Activated CD8-positive, alpha-beta memory T cell treated with anti-CD3 and anti-CD28 coated beads, Interleukin-2, amount 50 U/mL, for 1 hour (primary cell): ENCODE results near the gene SYT5.

Experiments
- DNase-seq: peaks from one replicate; pipeline ENCODE4 v3.0.0-alpha.2; 2020; ENCODE audit errors: extremely low read depth

The SYT5 gene

GRCh38 chr19:55146705-55147273, 33.3 kb downstream of the SYT5 start:
- no peak for DNase-seq

DNA sequence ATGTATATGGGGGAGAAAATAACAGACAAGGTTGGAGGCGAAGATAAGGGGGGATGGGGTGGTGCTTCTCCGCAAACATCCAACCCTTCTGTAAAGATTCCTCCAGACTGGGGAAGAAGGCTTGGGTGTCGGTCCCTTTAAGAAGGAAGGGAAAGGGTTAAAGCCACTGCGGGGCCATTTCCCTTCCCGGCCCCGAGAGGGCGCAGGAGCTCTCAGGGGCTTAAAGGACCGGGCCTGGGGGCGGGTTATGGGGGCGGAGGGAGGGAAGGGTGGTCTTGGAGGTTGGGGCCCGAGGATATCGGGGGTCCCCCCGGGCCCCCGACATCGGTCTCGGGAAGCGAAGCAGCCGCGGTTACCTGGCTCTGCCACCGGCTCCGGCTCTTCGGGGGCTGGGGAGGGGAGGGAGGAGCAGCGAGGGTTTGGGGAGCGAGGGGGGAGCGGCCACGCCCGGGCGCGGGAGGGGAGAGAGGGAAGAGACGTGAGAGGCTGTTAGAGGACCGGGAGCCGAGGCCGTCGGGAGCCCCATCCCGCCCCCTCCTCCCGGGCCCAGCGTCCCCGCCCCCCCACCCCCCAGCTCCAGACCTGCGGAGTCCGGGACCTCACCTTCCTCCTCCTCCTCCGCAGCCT, 33.9 kb downstream of the SYT5 start:
- no peak for DNase-seq

GRCh38 chr19:55145232-55145631, 34.9 kb downstream of the SYT5 start:
- DNase-seq: no peak

DNA sequence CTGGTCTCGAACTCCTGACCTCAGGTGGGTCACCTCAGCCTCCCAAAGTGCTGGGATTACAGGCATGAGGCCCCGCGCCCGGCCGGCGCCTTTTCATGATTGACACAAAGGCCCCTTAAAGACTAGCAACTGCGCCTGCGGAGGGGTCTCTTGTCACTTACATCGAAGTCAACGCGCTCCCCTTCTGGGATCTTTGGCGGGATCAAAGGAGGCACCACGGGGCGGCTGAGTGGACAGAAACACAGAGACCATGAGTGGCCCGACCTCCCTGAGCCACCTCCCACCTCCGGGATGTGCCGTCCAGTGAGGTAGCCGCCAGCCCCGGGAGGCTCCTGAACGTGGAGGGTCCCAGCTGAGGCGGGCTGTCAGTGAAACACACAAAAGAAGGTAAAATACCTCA, 38.4 kb downstream of the SYT5 start:
- DNase-seq: no peak

DNA sequence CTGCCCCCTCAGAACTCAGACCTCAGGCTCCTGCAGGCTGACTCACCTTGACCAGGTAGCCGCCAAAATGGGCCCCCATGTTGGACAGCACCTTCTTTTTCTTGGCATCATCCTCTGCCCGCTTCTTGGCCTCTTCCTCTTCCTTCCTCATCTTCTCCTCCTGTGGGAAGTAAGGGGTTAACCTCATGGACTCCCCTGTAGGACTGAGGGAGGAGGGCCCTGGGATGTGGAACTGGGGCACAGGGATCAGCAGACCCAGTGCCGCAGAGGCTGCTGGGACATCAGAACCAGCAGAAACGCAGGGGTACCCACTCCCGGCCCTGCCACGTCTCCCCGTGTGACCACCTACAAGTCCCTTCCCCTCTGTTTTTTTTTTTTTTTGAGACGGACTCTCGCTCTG, 42.2 kb downstream of the SYT5 start:
- DNase-seq: no peak

DNA sequence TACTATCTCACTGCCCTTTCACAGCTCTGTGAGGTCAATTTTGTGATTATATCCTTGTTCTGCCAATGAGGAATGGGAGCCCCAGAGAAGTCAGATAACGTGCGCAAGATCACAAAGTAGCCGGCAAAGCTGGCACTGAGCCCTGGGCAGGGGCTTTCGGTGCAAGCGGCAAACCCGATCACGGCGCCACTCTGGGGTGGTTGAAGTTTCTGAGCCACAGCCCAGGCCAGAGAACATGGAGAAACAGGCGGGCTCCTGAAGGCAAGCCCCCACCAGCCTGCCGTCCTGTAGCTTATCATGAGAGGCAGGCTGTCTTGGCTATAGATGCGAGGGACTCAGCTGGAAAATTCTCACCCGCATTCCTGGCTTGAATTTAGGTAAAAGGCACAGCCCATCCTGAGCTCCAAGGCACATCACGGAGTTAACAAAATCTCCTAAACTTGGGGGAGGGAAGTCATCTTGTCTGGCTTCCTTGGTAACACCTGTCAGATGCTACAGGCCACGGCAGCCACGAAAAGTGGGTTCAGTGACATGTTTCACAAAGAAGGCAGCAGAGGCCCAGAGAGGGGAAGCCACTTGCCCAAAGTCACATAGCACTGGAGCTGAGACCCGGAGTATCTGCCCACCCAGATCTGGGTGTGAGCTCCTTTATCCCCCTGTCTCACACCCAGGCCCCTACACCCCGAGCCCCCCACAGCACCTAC, 43.5 kb downstream of the SYT5 start:
- no peak for DNase-seq

DNA sequence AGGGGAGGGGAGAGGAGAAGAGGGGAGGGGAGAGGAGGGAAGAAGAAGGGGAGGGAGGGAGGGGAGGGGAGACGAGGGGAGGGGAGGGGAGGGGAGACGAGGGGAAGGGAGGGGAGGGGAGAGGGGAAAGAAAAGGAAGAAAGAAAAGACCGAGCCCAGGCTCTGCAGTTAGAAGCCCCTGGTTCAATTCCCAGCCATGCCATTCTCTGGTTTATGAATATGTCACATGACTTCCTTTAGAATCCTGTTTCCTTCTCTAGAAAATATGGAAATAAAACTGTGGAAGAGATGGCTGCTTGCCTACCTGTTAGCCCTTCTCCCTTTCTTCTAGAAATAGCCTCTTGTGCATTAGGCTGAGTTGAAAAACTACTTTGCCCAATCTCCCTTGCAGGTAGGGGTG, 45.4 kb downstream of the SYT5 start:
- DNase-seq: no peak

DNA sequence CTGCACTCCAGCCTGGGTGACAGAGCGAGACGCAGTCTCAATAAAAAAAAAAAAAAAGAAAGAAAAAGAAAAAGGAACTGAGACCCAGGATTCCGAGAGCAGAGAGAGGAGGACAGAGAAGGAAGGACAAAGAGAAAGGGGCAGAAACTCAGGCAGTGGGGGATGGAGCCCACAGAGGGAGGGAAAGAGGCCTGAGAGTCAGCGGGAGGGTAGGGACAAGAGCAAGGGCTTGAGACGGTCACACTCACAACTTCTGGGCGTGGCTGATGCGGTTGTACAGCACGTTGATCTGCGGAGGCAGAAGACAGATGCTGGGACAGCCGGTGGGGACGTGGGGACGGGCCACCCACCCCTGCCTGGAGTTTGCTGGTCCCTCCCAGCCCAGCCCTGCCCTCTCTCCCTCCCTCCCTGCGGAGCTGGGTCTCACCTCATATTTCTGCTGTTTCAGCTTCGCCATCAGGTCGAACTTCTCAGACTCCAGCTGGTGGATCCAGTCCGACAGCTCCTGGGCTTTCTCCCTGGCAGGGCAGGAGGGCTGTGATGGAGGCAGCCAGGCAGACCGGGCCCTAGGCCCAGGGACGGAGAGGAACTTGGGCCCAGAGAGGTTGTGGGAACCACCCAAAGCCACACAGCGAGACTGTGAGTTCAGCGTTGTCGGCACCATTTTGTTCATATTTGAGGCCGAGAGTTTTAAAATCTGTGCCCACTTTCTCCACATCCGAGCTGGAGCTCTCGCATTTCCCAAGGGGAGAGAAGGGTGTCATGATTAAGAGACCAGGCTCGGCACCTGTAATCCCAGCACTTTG, 46.2 kb downstream of the SYT5 start:
- no peak for DNase-seq

GRCh38 chr19:55132453-55133129, 47.5 kb downstream of the SYT5 start:
- no peak for DNase-seq

DNA sequence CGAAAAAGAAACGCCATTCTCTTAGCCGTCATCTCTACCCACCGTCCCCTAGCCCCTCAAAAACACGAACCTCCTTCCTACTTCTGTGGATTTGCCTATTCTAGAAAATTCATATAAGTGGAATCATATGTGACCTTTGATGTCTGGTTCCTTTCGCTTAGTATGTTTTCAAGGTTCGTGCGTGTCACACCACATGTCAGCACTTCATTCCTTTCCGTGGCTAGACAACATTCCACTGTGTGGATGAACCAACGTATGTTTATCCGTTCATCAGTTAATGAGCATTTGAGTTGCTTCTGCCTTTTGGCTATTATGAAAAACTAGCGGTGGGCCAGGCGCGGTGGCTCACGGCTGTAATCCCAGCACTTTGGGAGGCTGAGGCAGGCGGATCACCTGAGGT, 48.7 kb downstream of the SYT5 start:
- no peak for DNase-seq
